PC-3 (cell line): ENCODE measurements around the gene MINDY3. TPM values are rescaled to one million over a fixed set of nuclear protein-coding genes. Genes with fewer than 3 reads are reported as not detected.

Experiments used
- ATAC-seq: fragments of 200-7000 bp; cut with Tn5 transposase; 2 replicates; pipeline ENCODE4 v1.9.1; 2020; ENCODE audit warnings: mild to moderate bottlenecking, moderate library complexity
- BruUV-seq: library from RNA; stranded (reverse); fragments of 400-500 nt; replicated peaks from 2 replicates; lab custom pipeline; 2021; lab: Mats Ljungman, UMichigan
- CTCF ChIA-PET: fragments of 300-600 bp; sonication (Branson Sonifier 250); formaldehyde crosslinking; loops from one replicate; lab custom pipeline; 2022; ENCODE audit warnings: antibody characterized with exemption; lab: Charles Lee
- POLR2A ChIA-PET: fragments of 300-600 bp; sonication (Branson Sonifier 250); formaldehyde crosslinking; loops from one replicate; lab custom pipeline; 2022; ENCODE audit warnings: antibody characterized with exemption; ENCODE audit not compliant: unreplicated experiment; lab: Charles Lee
- DNase-seq: peaks from one replicate; pipeline ENCODE4 v3.0.0-alpha.2; 2015
- H2AFZ ChIP-seq: fragments of 300-600 bp; sonication (generic); 2 replicates; pipeline ENCODE4 v1.6.0; 2016; ENCODE audit warnings: antibody characterized with exemption, low read length
- H3F3A ChIP-seq: fragments of 300-600 bp; sonication (generic); one replicate; pipeline ENCODE4 v1.6.0; 2017; ENCODE audit warnings: antibody characterized with exemption, low read length, control low read depth, mild to moderate bottlenecking; ENCODE audit not compliant: unreplicated experiment
- H3K27ac ChIP-seq: fragments of 300-600 bp; sonication (generic); 2 replicates; pipeline ENCODE4 v1.5.1; 2016; ENCODE audit warnings: mild to moderate bottlenecking, low read length
- H3K27me3 ChIP-seq: fragments of 300-600 bp; sonication (generic); 2 replicates; pipeline ENCODE4 v1.6.1; 2016; ENCODE audit warnings: low read length, mixed read lengths
- H3K36me3 ChIP-seq: fragments of 300-600 bp; sonication (generic); 2 replicates; pipeline ENCODE4 v1.6.1; 2016; ENCODE audit warnings: low read depth, mixed run types, low read length, mixed read lengths
- H3K4me1 ChIP-seq: fragments of 300-600 bp; sonication (generic); 2 replicates; pipeline ENCODE4 v1.5.1; 2016; ENCODE audit warnings: low read length; ENCODE audit not compliant: insufficient read depth
- H3K4me2 ChIP-seq: fragments of 300-600 bp; sonication (generic); 2 replicates; pipeline ENCODE4 v1.6.0; 2016; ENCODE audit warnings: low read length
- H3K4me3 ChIP-seq: fragments of 300-600 bp; sonication (generic); 2 replicates; pipeline ENCODE4 v1.5.1; 2016; ENCODE audit warnings: mild to moderate bottlenecking, low read length, mixed read lengths
- H3K79me2 ChIP-seq: fragments of 300-600 bp; sonication (generic); 2 replicates; pipeline ENCODE4 v1.6.1; 2017; ENCODE audit warnings: low read length, mixed read lengths
- H3K9ac ChIP-seq: fragments of 300-600 bp; sonication (generic); 2 replicates; pipeline ENCODE4 v1.6.0; 2016; ENCODE audit warnings: mild to moderate bottlenecking, low read length
- H3K9me2 ChIP-seq: fragments of 300-600 bp; sonication (generic); replicated peaks from 2 replicates; pipeline ENCODE4 v1.6.1; 2016; ENCODE audit warnings: mixed run types, low read length, mixed read lengths
- H3K9me3 ChIP-seq: fragments of 300-600 bp; sonication (generic); 2 replicates; pipeline ENCODE4 v1.6.1; 2016; ENCODE audit warnings: low read length, mixed read lengths
- H4K20me1 ChIP-seq: fragments of 300-600 bp; sonication (generic); 2 replicates; pipeline ENCODE4 v1.6.1; 2016; ENCODE audit warnings: low read length, mixed read lengths
- CTCF ChIP-seq: fragments of 300-600 bp; sonication (generic); conservative IDR thresholded peaks from 2 replicates; pipeline ENCODE4 v1.5.1; 2017; ENCODE audit warnings: antibody characterized with exemption, low read depth, mild to moderate bottlenecking, low read length
- EZH2 ChIP-seq: fragments of 300-600 bp; sonication (generic); IDR thresholded peaks from one replicate; pipeline ENCODE4 v1.6.1; 2017; ENCODE audit warnings: antibody characterized with exemption, mild to moderate bottlenecking, low read length; ENCODE audit not compliant: unreplicated experiment
- EZH2phosphoT487 ChIP-seq: fragments of 300-600 bp; sonication (generic); IDR thresholded peaks from 2 replicates; pipeline ENCODE4 v1.6.1; 2018; ENCODE audit warnings: mild to moderate bottlenecking, antibody characterized with exemption, low read length, borderline replicate concordance
- intact Hi-C: fragments of 100-400 bp; cut with micrococcal nuclease; formaldehyde crosslinking; loops from 2 replicates; pipeline ENCODE4 v1.9.0; 2023
- total RNA-seq: library from RNA; depleted of rRNA; stranded (reverse); fragments of >200 nt; gene quantifications from 2 replicates; pipeline ENCODE4 v1.2.3, GENCODE V29; 2014

MINDY3 gene
- total RNA-seq, 1 experiment from 2014 or later = 9.5 TPM

- no peak for ATAC-seq
- Histone ChIP-seq H3K27me3 (0 out of 2 replicates have a peak, but pooled peaks cover 8% of the 10 kb centered on the region), H3K9me2 (no peaks in the 10 kb centered on the region), H3F3A (no peaks in the 10 kb centered on the region), H3K4me3 (no peak overlapping the region), H3K4me1 (no peaks in the 10 kb centered on the region), H3K4me2 (no peak overlapping the region), H3K79me2 (no peaks in the 10 kb centered on the region), H4K20me1 (no peaks in the 10 kb centered on the region), H3K36me3 (no peaks in the 10 kb centered on the region), H3K9me3 (no peaks in the 10 kb centered on the region), H2AFZ (no peak overlapping the region), H3K9ac (no peak overlapping the region), H3K27ac (no peak overlapping the region)
- intact Hi-C loops = no loop called here
- DNase-seq = no peak
- no TSS peak for BruUV-seq
- no peak for TF ChIP-seq EZH2
- TF ChIP-seq EZH2phosphoT487 = no peak
- no peak for TF ChIP-seq CTCF
- ChIA-PET CTCF (no interaction called here), POLR2A (no interaction called here)
Observed at GRCh38 chr10:15751046-15751445, 109.3 kb downstream of the MINDY3 start.

- no TSS peak for BruUV-seq
- H3K27ac ChIP-seq = no peak overlapping the region
- H3K36me3 ChIP-seq = no peaks in the 10 kb centered on the region
- POLR2A ChIA-PET = no interaction called here
- CTCF ChIA-PET = no interaction called here
- H3K4me3 ChIP-seq = no peak overlapping the region
- H3K27me3 ChIP-seq = no peaks in the 10 kb centered on the region
- no peaks in the 10 kb centered on the region for H4K20me1 ChIP-seq
- no peaks in the 10 kb centered on the region for H3K79me2 ChIP-seq
- intact Hi-C loops = no loop called here
- peaks cover 4% of the 10 kb centered on the region; the same call in 1 of the 2 replicates for H3K4me1 ChIP-seq
- ATAC-seq (peak; percentile 74), DNase-seq (no peak)
- H3K9ac ChIP-seq = no peak overlapping the region
- no peaks in the 10 kb centered on the region for H3F3A ChIP-seq
- no peaks in the 10 kb centered on the region for H3K9me2 ChIP-seq
- no peak overlapping the region for H3K4me2 ChIP-seq
- no peaks in the 10 kb centered on the region for H3K9me3 ChIP-seq
- TF ChIP-seq EZH2phosphoT487 (no peak), EZH2 (no peak), CTCF (no peak)
- no peak overlapping the region for H2AFZ ChIP-seq
Observed at GRCh38 chr10:15748126-15748525, 112.2 kb downstream of the MINDY3 start.

GRCh38 chr10:15747632-15748031 lies 112.7 kb downstream of the MINDY3 start:
- DNase-seq = no peak
- peaks cover 6% of the 10 kb centered on the region; the same call in 1 of the 2 replicates for H3K4me1 ChIP-seq
- CTCF ChIA-PET = no interaction called here

More at GRCh38 chr10:15747632-15748031, 112.7 kb downstream of the MINDY3 start:
- Histone ChIP-seq H3K9me2 (no peaks in the 10 kb centered on the region), H3K36me3 (no peaks in the 10 kb centered on the region), H3K27me3 (no peaks in the 10 kb centered on the region), H2AFZ (no peak overlapping the region), H3K27ac (no peak overlapping the region), H4K20me1 (no peaks in the 10 kb centered on the region), H3K79me2 (no peaks in the 10 kb centered on the region), H3K4me2 (no peak overlapping the region), H3K9me3 (no peaks in the 10 kb centered on the region), H3K4me3 (no peak overlapping the region), H3K9ac (no peak overlapping the region), H3F3A (no peaks in the 10 kb centered on the region)
- BruUV-seq = no TSS peak
- TF ChIP-seq EZH2 (no peak), EZH2phosphoT487 (no peak), CTCF (no peak)
- intact Hi-C loops = no loop called here
- POLR2A ChIA-PET = no interaction called here
- ATAC-seq = no peak
